ENCODE results near the gene NDUFA9.

The NDUFA9 gene

GRCh38 chr12:4648501-4649357, at the start of gene NDUFA9, which contains the start of gene AKAP3:
TSS of gene NDUFA9 (plus strand) at chr12:4649114. CDS start at chr12:4649127, 13 bp downstream.
TSS of gene AKAP3 (minus strand) at chr12:4649051. CDS start at chr12:4638196, 10,855 bp downstream.
- peak; percentile 72 for DNase-seq

GRCh38 chr12:4603421-4603820, 45.5 kb upstream of the NDUFA9 start:
- DNase-seq, result no peak

GRCh38 chr12:4603946-4604345, 45.0 kb upstream of the NDUFA9 start:
- DNase-seq, result no peak

DNA sequence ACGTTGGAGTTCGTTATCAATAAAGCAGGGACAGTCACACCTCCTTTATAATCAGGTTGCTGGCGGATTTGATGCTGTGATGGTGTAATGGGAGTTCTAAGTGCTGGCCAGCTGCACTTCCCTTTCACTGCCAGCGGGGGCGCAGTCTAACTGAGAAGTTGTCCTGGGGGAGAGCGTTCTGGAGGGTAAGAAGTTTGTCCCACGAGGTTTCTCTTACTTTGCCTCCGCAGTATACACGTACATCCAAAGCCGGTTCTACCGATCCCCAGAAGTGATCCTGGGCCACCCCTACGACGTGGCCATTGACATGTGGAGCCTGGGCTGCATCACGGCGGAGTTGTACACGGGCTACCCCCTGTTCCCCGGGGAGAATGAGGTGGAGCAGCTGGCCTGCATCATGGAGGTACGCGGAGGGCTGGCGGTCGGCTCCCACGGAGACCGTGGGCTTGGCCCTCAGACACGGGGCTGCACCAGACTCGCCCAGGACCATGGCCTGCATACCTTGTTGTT, 44.2 kb upstream of the NDUFA9 start:
- DNase-seq, result peak; percentile 75

DNA sequence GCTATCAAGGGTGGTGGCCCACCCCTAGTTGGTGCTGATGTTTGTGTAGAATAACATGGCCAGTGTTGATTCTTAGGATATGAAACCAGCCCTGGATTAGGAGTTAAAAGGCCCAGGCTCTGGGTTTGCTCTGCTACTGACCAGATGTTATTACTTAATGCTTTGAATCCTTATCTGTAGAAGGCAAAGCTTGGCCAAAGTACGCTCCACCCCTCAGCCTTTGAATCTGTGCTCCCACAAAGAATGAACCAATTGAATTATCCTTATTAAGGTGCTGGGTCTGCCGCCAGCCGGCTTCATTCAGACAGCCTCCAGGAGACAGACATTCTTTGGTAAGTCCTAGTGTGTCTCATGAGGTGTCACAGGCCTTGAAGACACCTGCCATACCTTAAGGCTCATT, 41.9 kb upstream of the NDUFA9 start:
- DNase-seq, result no peak

DNA sequence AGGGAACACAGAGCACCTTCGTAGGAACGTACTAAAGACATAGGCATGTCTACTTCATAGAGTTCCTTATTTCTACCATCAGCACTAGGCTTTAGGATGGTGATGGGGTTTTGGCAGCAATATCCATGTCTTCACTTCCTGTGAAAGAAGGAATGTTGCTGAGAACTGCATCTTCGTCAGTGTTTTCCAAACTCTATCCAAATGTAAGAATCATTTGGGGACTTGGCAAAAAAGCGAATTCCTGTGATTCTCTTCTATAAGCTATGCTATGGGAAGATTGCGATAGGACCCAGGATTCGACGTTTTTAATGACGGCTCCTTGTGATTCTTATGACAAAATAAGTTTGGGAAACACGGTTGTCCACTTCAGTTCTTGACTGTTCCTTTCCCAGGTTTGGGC, 39.8 kb upstream of the NDUFA9 start:
- no peak for DNase-seq

DNA sequence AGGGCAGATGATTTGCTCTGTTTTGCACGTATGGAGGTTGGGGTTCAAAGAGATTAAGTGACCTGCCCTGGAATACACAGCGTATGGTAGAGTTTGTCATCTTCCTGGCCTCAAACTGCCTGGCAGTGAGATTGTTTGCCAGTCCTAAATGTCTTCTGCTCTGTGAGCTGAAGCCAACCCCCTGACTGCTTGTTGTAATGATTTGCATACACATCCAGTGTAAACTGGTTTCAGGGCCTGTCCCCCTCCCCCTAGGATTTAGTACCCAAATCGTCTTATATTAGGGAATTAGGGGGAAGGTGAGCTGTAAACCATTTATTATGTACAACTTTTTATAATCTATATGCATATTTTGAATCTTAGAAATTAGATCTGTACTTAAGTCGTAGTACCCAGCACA, 38.4 kb upstream of the NDUFA9 start:
- DNase-seq, result no peak

GRCh38 chr12:4615667-4616066, 33.2 kb upstream of the NDUFA9 start:
- no peak for DNase-seq

GRCh38 chr12:4621511-4621910, 27.4 kb upstream of the NDUFA9 start:
- no peak for DNase-seq

- DNase-seq, result no peak
These were observed 22.4 kb upstream of the NDUFA9 start for GRCh38 chr12:4626543-4626942.

DNA sequence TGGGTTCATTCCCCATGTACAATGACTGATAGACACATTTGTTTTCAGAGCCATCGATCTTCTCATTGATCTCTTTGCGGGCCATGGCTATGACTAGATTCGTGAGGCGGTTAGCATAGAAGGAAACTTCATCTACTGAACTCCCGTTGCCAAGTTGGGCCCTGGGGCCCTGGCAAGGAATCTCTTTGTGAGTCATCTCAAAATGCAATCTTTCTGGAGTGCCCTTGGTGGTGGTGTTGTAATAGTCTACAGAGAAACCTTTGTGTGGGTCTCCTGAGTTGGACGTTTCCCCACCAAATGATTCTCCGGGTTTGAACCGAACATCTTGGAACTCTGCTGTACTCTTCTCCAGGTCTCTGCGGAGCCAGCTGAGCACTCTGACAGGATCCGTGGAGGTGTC, 20.5 kb upstream of the NDUFA9 start:
- DNase-seq, result no peak

DNA sequence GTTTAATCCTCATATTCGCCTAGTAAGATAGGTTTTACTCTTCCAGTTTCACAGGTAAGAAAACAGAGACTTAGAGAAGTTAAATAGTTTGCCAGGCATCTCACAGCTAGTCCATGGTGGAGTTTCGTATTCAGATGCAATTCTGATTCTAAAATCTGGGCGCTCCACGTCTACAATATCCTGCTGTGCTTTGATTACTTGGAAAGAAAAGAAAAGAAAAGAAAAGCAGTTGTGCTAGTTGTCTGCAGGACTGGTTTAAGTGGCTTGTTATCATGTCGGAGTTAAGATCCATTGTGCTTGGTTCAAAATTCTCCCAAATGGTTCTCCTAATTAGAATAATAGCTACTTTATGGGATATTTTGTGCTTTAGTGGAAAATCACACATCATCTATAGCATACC, 18.7 kb upstream of the NDUFA9 start:
- no peak for DNase-seq

- no peak for DNase-seq
These were observed 5.2 kb upstream of the NDUFA9 start for GRCh38 chr12:4643747-4644146.

- no peak for DNase-seq
These were observed 3.9 kb upstream of the NDUFA9 start for GRCh38 chr12:4645023-4645422.

DNA sequence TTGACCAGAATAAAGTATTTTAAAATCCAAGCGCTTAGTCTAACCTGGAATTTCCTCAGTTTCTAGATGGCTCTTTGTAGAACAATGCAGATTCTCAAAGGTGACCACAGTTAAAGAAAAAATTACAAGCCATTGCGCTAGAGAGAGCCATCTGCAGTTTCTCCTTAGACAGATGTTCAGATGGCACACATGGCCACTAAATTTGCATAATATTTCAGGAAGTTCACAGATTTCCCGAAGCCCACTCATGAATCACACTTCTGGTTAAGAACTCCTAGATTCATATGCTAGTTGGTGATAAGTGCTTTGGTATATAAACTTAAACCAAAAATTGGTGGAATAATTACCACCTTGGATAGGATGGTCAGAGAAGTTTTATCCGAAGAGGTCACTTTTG, 812 bp upstream of the NDUFA9 start:
- no peak for DNase-seq

DNA sequence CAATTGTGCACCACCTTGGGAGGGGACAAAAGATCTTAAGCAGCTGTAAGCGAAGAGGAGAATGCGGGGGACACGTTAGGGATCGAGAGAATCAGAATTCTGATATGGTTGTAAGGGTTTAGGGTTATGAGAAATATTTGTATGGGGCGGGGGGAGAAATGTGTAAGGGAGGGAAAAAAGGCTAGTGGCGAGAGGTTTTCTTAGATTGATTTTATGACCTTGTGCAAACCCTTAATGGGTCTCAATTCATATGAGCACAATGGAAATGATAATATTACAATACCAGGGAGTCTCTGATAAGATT, 396 bp downstream of the NDUFA9 start:
- no peak for DNase-seq

- DNase-seq, result no peak
These were observed 4.3 kb downstream of the NDUFA9 start for GRCh38 chr12:4653257-4653656.

DNA sequence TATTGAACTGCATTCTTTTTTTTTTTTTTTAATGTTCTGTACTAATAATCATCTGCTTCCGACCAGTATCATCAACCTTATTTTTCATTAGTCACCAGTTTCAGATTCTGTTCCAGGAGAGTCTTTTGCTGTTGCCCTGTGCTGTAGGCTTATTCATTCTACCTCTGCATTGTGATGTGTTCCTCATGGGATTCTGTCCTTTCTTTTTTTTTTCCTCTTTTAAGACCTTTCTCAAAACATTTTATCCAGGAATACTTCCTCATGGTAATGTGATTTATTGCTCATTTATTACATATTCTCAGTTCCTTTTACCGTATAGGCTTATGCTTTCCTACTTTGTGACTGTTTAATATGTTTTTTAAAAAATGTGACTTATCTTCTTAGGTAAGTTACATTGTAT, 4.8 kb downstream of the NDUFA9 start:
- no peak for DNase-seq

DNA sequence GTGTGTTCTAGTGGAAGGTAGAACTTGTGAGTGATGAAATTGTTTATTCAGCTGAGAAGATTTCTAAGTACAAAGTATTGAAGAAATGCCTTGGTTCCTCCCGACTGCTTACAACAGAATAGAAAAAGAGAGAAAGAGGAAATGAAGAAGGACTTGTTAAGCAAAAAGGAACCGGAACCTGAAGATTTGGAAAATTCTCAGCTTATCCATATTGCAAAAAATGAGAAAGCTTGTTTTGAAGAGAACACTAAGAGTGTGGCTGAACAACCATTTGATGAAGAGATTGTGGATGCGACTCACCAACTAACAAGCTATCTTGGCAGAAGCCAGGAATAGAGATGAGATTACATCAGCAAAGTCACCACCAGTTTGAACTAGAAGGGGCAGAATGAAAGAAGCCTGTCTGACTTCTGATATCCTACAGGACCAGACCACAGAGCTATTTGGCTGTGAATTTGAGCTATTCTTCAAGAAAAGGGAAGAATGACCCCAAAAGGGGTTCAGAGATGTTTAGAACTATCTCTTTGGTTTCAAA, 15.1 kb downstream of the NDUFA9 start:
- DNase-seq, result no peak

- DNase-seq, result no peak
These were observed 16.3 kb downstream of the NDUFA9 start for GRCh38 chr12:4665236-4665635.

DNA sequence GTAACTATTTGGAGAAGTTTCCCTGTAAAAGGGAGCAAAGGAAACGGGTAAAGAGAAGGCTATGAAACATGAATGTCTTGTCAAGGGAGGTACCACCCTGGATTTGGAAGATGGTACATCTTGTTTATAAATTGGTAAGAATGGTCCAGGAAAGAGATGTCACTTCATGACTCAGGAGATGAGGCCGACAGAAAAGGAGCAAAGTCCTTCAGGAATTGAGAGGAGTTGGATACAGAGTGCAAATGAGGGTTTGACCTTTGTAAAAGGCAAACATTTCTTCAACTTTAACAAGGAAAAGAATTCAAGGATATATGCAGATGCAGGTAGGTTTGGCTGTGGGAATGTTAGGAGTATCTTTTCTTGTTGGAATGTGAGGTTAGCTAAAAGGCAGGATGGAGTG, 30.8 kb downstream of the NDUFA9 start:
- DNase-seq, result no peak

GRCh38 chr12:4681732-4682131, 32.8 kb downstream of the NDUFA9 start:
- DNase-seq, result no peak

DNA sequence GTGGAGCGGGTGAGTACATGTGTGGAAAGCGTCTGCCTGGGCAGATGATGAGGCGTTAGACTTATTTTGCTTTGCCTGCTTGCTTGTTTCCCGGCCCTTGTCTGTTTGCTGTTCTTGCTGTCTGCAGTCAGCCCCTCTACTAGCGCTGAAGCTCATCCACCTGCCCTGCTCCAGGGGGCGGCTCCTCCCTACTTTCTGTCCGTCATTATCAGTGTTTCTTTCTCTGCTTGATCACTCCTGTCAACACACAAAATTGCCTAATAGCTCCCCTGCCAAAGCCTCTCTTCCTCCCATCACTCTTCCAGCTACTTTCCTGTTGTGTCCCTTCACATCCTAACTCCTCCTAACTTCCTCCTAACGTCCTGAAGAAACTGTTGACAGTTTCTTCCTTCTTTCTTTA, 36.4 kb downstream of the NDUFA9 start:
- DNase-seq, result no peak

- no peak for DNase-seq
These were observed 41.8 kb downstream of the NDUFA9 start for GRCh38 chr12:4690760-4691159.
